ENCODE data around the gene MYO1E. TPM values are rescaled to one million over a fixed set of nuclear protein-coding genes. Genes with fewer than 3 reads are reported as not detected.
A peak's percentile ranks its signal among the peaks of the same experiment; 100 is the strongest.

MYO1E gene
- total RNA-seq, 6 experiments from 2014 or later: 45.2 to 139 (median 68.9) TPM

GRCh38 chr15:59180945-59181600 lies 191.6 kb downstream of the MYO1E start:
- WGBS (ENCODE audit: insufficient coverage, low coverage, low lambda C conversion rate, missing lambda C conversion rate): 60% methylated on average over 3 of the region's 5 CpGs
- H3K36me3 ChIP-seq: peaks cover 0 to 6% (median 0%) of the 10 kb centered on the region in 4 donors
- no peaks in the 10 kb centered on the region for H3K27me3 ChIP-seq
- no peak overlapping the region for H3K4me3 ChIP-seq
- H3K27ac ChIP-seq: no peak overlapping the region
- peaks cover 0 to 5% (median 0%) of the 10 kb centered on the region in 4 donors for H3K9me3 ChIP-seq
- TF ChIP-seq POLR2A (IDR thresholded peaks at IDR 0.05) (no peak), CTCF (IDR thresholded peaks at IDR 0.05) (no peak)
- intact Hi-C loops (cut with DNase I): no loop called here
- ATAC-seq (peak; percentile 37 to 52 (median 46)), DNase-seq (no peak)
- H3K4me1 ChIP-seq: no peaks in the 10 kb centered on the region

- TF ChIP-seq POLR2A (IDR thresholded peaks at IDR 0.05): no peak
- no peak for TF ChIP-seq CTCF (IDR thresholded peaks at IDR 0.05)
- H3K27ac ChIP-seq: no peak overlapping the region
- peaks cover 0 to 5% (median 0%) of the 10 kb centered on the region in 4 donors for H3K9me3 ChIP-seq
- H3K4me1 ChIP-seq: no peaks in the 10 kb centered on the region
- H3K36me3 ChIP-seq: peaks cover 0 to 6% (median 0%) of the 10 kb centered on the region in 4 donors
- intact Hi-C loops (cut with DNase I): no loop called here
- DNase-seq: peak in 1 of 3 donors; percentile 11
- H3K4me3 ChIP-seq: no peak overlapping the region
- WGBS (ENCODE audit: insufficient coverage, low coverage, low lambda C conversion rate, missing lambda C conversion rate): 70% methylated on average over 2 of the region's 5 CpGs
- ATAC-seq: no peak
- H3K27me3 ChIP-seq: no peaks in the 10 kb centered on the region
Measured at GRCh38 chr15:59179717-59180116, 193.0 kb downstream of the MYO1E start.

- ATAC-seq (no peak), DNase-seq (peak in 1 of 3 donors; percentile 23)
- Histone ChIP-seq H3K27me3 (no peaks in the 10 kb centered on the region), H3K27ac (peak overlapping the region in 1 of 3 donors; percentile 53), H3K36me3 (peaks cover 0 to 6% (median 0%) of the 10 kb centered on the region in 4 donors), H3K4me1 (no peaks in the 10 kb centered on the region), H3K9me3 (peaks cover 0 to 5% (median 0%) of the 10 kb centered on the region in 4 donors), H3K4me3 (no peak overlapping the region)
- intact Hi-C loops (cut with DNase I): no loop called here
- TF ChIP-seq POLR2A (IDR thresholded peaks at IDR 0.05) (no peak), CTCF (IDR thresholded peaks at IDR 0.05) (no peak)
- 91% methylated on average over 8 of the region's 16 CpGs for WGBS (ENCODE audit: insufficient coverage, low coverage, low lambda C conversion rate, missing lambda C conversion rate)
Measured at GRCh38 chr15:59178151-59178695, 194.4 kb downstream of the MYO1E start.

DNA sequence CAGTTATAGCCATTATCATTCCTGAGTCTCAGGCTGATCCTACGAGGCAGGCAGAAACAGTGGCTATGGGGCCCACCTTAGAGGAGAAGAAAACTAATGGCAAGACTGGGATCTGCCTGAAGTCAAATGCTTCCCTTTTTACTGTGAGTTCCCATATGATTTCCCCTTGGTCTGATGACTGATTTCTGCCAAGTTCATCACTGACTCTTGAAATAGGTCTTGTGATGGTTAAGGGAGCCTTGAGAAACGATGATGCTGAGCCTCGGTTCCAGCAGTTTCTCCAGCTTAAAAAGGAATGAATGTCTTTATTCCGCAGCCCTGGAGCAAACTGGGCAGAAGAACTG lies 195.4 kb downstream of the MYO1E start:
- Histone ChIP-seq H3K27ac (peak overlapping the region in 1 of 3 donors; percentile 53), H3K4me1 (no peaks in the 10 kb centered on the region), H3K4me3 (no peak overlapping the region), H3K9me3 (peaks cover 0 to 5% (median 0%) of the 10 kb centered on the region in 4 donors), H3K36me3 (peaks cover 0 to 6% (median 1%) of the 10 kb centered on the region in 4 donors), H3K27me3 (no peaks in the 10 kb centered on the region)
- ATAC-seq (peak in 3 of 4 donors; percentile 16 to 32 (median 23)), DNase-seq (no peak)
- intact Hi-C loops (cut with DNase I): no loop called here
- no peak for TF ChIP-seq CTCF (IDR thresholded peaks at IDR 0.05)
- TF ChIP-seq POLR2A (IDR thresholded peaks at IDR 0.05): peak; percentile 40
- 66% methylated on average over 4 of the region's 4 CpGs for WGBS (ENCODE audit: insufficient coverage, low coverage, low lambda C conversion rate, missing lambda C conversion rate)
